ENCODE data around the gene PTPRD. TPM values are rescaled to one million over a fixed set of nuclear protein-coding genes. Genes with fewer than 3 reads are reported as not detected.

The PTPRD gene
- polyA plus RNA-seq, 1 donor, result 145 TPM

GRCh38 chr9:8895106-8895860, 1717.5 kb downstream of the PTPRD start:
- DNase-seq, result no peak

- no peak for DNase-seq
Observed at GRCh38 chr9:8890695-8891094, 1722.1 kb downstream of the PTPRD start.

- no peak for DNase-seq
Observed at GRCh38 chr9:8889100-8889499, 1723.7 kb downstream of the PTPRD start.

- no peak for DNase-seq
Observed at GRCh38 chr9:8888591-8888990, 1724.2 kb downstream of the PTPRD start.

GRCh38 chr9:8887369-8887768, 1725.4 kb downstream of the PTPRD start:
- DNase-seq, result no peak

- DNase-seq, result no peak
Observed at GRCh38 chr9:8883321-8883720, 1729.5 kb downstream of the PTPRD start.

GRCh38 chr9:8880060-8880459, 1732.7 kb downstream of the PTPRD start:
- DNase-seq, result no peak

- DNase-seq, result no peak
Observed at GRCh38 chr9:8879284-8879683, 1733.5 kb downstream of the PTPRD start.

GRCh38 chr9:8877753-8878494, 1734.9 kb downstream of the PTPRD start:
- no peak for DNase-seq

- no peak for DNase-seq
Observed at GRCh38 chr9:8876303-8876702, 1736.5 kb downstream of the PTPRD start.

GRCh38 chr9:8874482-8874881, 1738.3 kb downstream of the PTPRD start:
- DNase-seq, result no peak

- DNase-seq, result no peak
Observed at GRCh38 chr9:8872802-8873201, 1740.0 kb downstream of the PTPRD start.

GRCh38 chr9:8871796-8872445, 1740.9 kb downstream of the PTPRD start:
- DNase-seq, result no peak

- no peak for DNase-seq
Observed at GRCh38 chr9:8871396-8871795, 1741.4 kb downstream of the PTPRD start.

GRCh38 chr9:8869812-8870211, 1743.0 kb downstream of the PTPRD start:
- DNase-seq, result no peak

GRCh38 chr9:8868632-8869031, 1744.2 kb downstream of the PTPRD start:
- no peak for DNase-seq

GRCh38 chr9:8867148-8867547, 1745.7 kb downstream of the PTPRD start:
- no peak for DNase-seq

- DNase-seq, result no peak
Observed at GRCh38 chr9:8864545-8864896, 1748.3 kb downstream of the PTPRD start.

GRCh38 chr9:8863886-8864544, 1748.8 kb downstream of the PTPRD start:
- no peak for DNase-seq

GRCh38 chr9:8863069-8863468, 1749.7 kb downstream of the PTPRD start:
- no peak for DNase-seq

GRCh38 chr9:8860925-8861324, 1751.9 kb downstream of the PTPRD start:
- DNase-seq, result no peak

GRCh38 chr9:8860086-8860485, 1752.7 kb downstream of the PTPRD start:
- DNase-seq, result no peak

- DNase-seq, result no peak
Observed at GRCh38 chr9:8859416-8859815, 1753.4 kb downstream of the PTPRD start.

Measured in left kidney (tissue), 2 donors.